PC-9 (cell line): Measurements from ENCODE around the gene EXOSC5. TPM values are rescaled to one million over a fixed set of nuclear protein-coding genes. Genes with fewer than 3 reads are reported as not detected.

Experiments used
- BruUV-seq: library from RNA; stranded (reverse); fragments of 400-500 nt; replicated peaks from 2 replicates; lab custom pipeline; 2021; lab: Mats Ljungman, UMichigan
- CTCF ChIA-PET: fragments of 300-600 bp; sonication (Branson Sonifier 250); formaldehyde crosslinking; loops from one replicate; lab custom pipeline; 2022; ENCODE audit warnings: antibody characterized with exemption; lab: Charles Lee
- POLR2A ChIA-PET: fragments of 300-600 bp; sonication (Branson Sonifier 250); formaldehyde crosslinking; loops from one replicate; lab custom pipeline; 2022; ENCODE audit warnings: antibody characterized with exemption; ENCODE audit not compliant: unreplicated experiment; lab: Charles Lee
- DNase-seq, 2 experiments: peaks; one replicate each; pipeline versions ENCODE4 v3.0.0 to v3.0.0-alpha.2; 2015 to 2022; ENCODE audit warnings: mixed read lengths in 1 of 2
- H2AFZ ChIP-seq: fragments of 200-600 bp; sonication (generic); 2 replicates; pipeline ENCODE4 v1.8.1; 2017; ENCODE audit warnings: antibody characterized with exemption
- H3F3A ChIP-seq: fragments of 200-600 bp; sonication (generic); 2 replicates; pipeline ENCODE4 v1.8.1; 2017; ENCODE audit warnings: antibody characterized with exemption, mild to moderate bottlenecking, low read depth; ENCODE audit not compliant: insufficient read depth
- H3K27ac ChIP-seq: fragments of 200-600 bp; sonication (generic); 2 replicates; pipeline ENCODE4 v1.6.1; 2016; ENCODE audit warnings: mixed run types
- H3K27me3 ChIP-seq: fragments of 200-600 bp; sonication (generic); 2 replicates; pipeline ENCODE4 v1.6.1; 2016; ENCODE audit warnings: low read depth, mixed run types; ENCODE audit not compliant: insufficient read depth
- H3K36me3 ChIP-seq: fragments of 200-600 bp; sonication (generic); 2 replicates; pipeline ENCODE4 v1.6.1; 2016; ENCODE audit warnings: low read depth, mixed run types
- H3K4me1 ChIP-seq: fragments of 200-600 bp; sonication (generic); replicated peaks from 2 replicates; pipeline ENCODE4 v1.6.1; 2016; ENCODE audit warnings: mixed run types; ENCODE audit not compliant: insufficient read depth
- H3K4me2 ChIP-seq: fragments of 200-600 bp; sonication (generic); 2 replicates; pipeline ENCODE4 v1.6.1; 2017; ENCODE audit warnings: mixed run types
- H3K4me3 ChIP-seq: fragments of 200-600 bp; sonication (generic); 2 replicates; pipeline ENCODE4 v1.6.1; 2016; ENCODE audit warnings: mixed run types
- H3K79me2 ChIP-seq: fragments of 200-600 bp; sonication (generic); 2 replicates; pipeline ENCODE4 v1.6.1; 2017; ENCODE audit warnings: low read depth, mixed run types
- H3K9me2 ChIP-seq: fragments of 200-600 bp; sonication (generic); 2 replicates; pipeline ENCODE4 v1.8.1; 2017; ENCODE audit warnings: mild to moderate bottlenecking; ENCODE audit not compliant: insufficient read depth
- H3K9me3 ChIP-seq: fragments of 200-600 bp; sonication (generic); 2 replicates; pipeline ENCODE4 v1.8.1; 2016; ENCODE audit warnings: low read depth; ENCODE audit not compliant: insufficient read depth
- H4K20me1 ChIP-seq: fragments of 200-600 bp; sonication (generic); 2 replicates; pipeline ENCODE4 v1.8.1; 2017; ENCODE audit not compliant: insufficient read depth
- CTCF ChIP-seq: fragments of 200-600 bp; sonication (generic); conservative IDR thresholded peaks from 2 replicates; pipeline ENCODE4 v1.6.1; 2017; ENCODE audit warnings: mixed run types, antibody characterized with exemption, mild to moderate bottlenecking, moderate library complexity
- EZH2 ChIP-seq: fragments of 200-600 bp; sonication (generic); IDR thresholded peaks from 2 replicates; pipeline ENCODE4 v1.8.0; 2017; ENCODE audit warnings: antibody characterized with exemption, low read depth
- intact Hi-C: fragments of 100-400 bp; cut with micrococcal nuclease; formaldehyde crosslinking; loops from one replicate; pipeline ENCODE4 v1.10.0; 2022; ENCODE audit not compliant: unreplicated experiment
- total RNA-seq: library from RNA; stranded (reverse); gene quantifications from 2 replicates; pipeline ENCODE4 v1.2.3, GENCODE V29; 2021

EXOSC5 gene
- total RNA-seq, 1 experiment from 2014 or later, result 37.7 TPM

- Histone ChIP-seq H3K4me3 (no peak overlapping the region), H4K20me1 (no peaks in the 10 kb centered on the region), H3K4me1 (no peaks in the 10 kb centered on the region), H3K9me2 (no peaks in the 10 kb centered on the region), H3K36me3 (no peaks in the 10 kb centered on the region), H3K27ac (no peak overlapping the region), H3K79me2 (no peaks in the 10 kb centered on the region), H2AFZ (no peak overlapping the region), H3K4me2 (no peak overlapping the region), H3K27me3 (no peaks in the 10 kb centered on the region), H3F3A (no peaks in the 10 kb centered on the region), H3K9me3 (no peaks in the 10 kb centered on the region)
- intact Hi-C loops, result no loop called here
- ChIA-PET POLR2A (no interaction called here), CTCF (no interaction called here)
- no TSS peak for BruUV-seq
- DNase-seq, result no peak
- TF ChIP-seq EZH2, result no peak
- no peak for TF ChIP-seq CTCF
Measured at GRCh38 chr19:41344162-41344561, 53.0 kb downstream of the EXOSC5 start.

- no peaks in the 10 kb centered on the region for H3K36me3 ChIP-seq
- no peaks in the 10 kb centered on the region for H3K27me3 ChIP-seq
- DNase-seq, result no peak
- TF ChIP-seq EZH2 (no peak), CTCF (peak; percentile 50; the same call in 1 of the 2 replicates)
- ChIA-PET CTCF (no interaction called here), POLR2A (no interaction called here)
- H3K4me2 ChIP-seq, result no peak overlapping the region
- no peak overlapping the region for H3K4me3 ChIP-seq
- no peaks in the 10 kb centered on the region for H3F3A ChIP-seq
- BruUV-seq, result no TSS peak
- H3K4me1 ChIP-seq, result no peaks in the 10 kb centered on the region
- no peaks in the 10 kb centered on the region for H4K20me1 ChIP-seq
- H3K9me3 ChIP-seq, result no peaks in the 10 kb centered on the region
- intact Hi-C loops, result no loop called here
- no peaks in the 10 kb centered on the region for H3K9me2 ChIP-seq
- H3K79me2 ChIP-seq, result no peaks in the 10 kb centered on the region
- H2AFZ ChIP-seq, result no peak overlapping the region
- H3K27ac ChIP-seq, result no peak overlapping the region
Measured at GRCh38 chr19:41341669-41342490, 55.3 kb downstream of the EXOSC5 start.

GRCh38 chr19:41339936-41340335 is 57.2 kb downstream of the EXOSC5 start:
- BruUV-seq, result TSS peak; percentile 22
- CTCF ChIA-PET, result no interaction called here
- POLR2A ChIA-PET, result no interaction called here

More at GRCh38 chr19:41339936-41340335, 57.2 kb downstream of the EXOSC5 start:
- TF ChIP-seq CTCF (no peak), EZH2 (no peak)
- intact Hi-C loops, result no loop called here
- Histone ChIP-seq H3K27ac (no peak overlapping the region), H3K79me2 (no peaks in the 10 kb centered on the region), H3K27me3 (no peaks in the 10 kb centered on the region), H3K9me3 (no peaks in the 10 kb centered on the region), H4K20me1 (no peaks in the 10 kb centered on the region), H2AFZ (no peak overlapping the region), H3K4me2 (no peak overlapping the region), H3K36me3 (no peaks in the 10 kb centered on the region), H3F3A (no peaks in the 10 kb centered on the region), H3K4me1 (no peaks in the 10 kb centered on the region), H3K4me3 (no peak overlapping the region), H3K9me2 (no peaks in the 10 kb centered on the region)
- DNase-seq, result no peak

Other genes with a start within 250 kb of the EXOSC5 start
- gene CYP2S1, start 204.1 kb downstream of the EXOSC5 start, total RNA-seq, result 6.8 and 14.9 TPM in 2 replicates
- 236 and 271 TPM in 2 replicates for gene AXL, start 178.1 kb downstream of the EXOSC5 start, total RNA-seq
- gene HNRNPUL1, start 133.0 kb downstream of the EXOSC5 start, total RNA-seq, result 248 and 266 TPM in 2 replicates
- 24.1 and 26.4 TPM in 2 replicates for gene CCDC97, start 87.2 kb downstream of the EXOSC5 start, total RNA-seq
- 67.9 and 74.9 TPM in 2 replicates for gene TGFB1, start 43.4 kb downstream of the EXOSC5 start, total RNA-seq
- 8.0 and 10.8 TPM in 2 replicates for gene B9D2, start 33.2 kb downstream of the EXOSC5 start, total RNA-seq
- 21.9 and 31.0 TPM in 2 replicates for gene TMEM91, start 20.8 kb downstream of the EXOSC5 start, total RNA-seq
- gene BCKDHA, start 459 bp upstream of the EXOSC5 start, total RNA-seq, result 26.3 and 28.4 TPM in 2 replicates
- gene B3GNT8, start 30.0 kb upstream of the EXOSC5 start, total RNA-seq, result 0.20 TPM in 1 of 2 replicates, not detected in the other
- gene DMAC2, start 42.6 kb upstream of the EXOSC5 start, total RNA-seq, result 38.6 and 42.6 TPM in 2 replicates
- gene ERICH4, start 45.8 kb upstream of the EXOSC5 start, total RNA-seq, result not detected in 2 replicates
- gene CEACAM21, start 178.8 kb upstream of the EXOSC5 start, total RNA-seq, result not detected in 2 replicates
- not detected in 2 replicates for gene CEACAM4, start 229.7 kb upstream of the EXOSC5 start, total RNA-seq